NK-92 treated with Interleukin-12 subunit alpha and Interleukin-12 subunit beta, amount 100 ng/mL, for 24 hours (cell line): Measurements from ENCODE around the gene SCTR.

ENCODE experiments used
- DNase-seq: peaks from one replicate; lab custom pipeline; 2025; lab: John Stamatoyannopoulos, UW

The SCTR gene

GRCh38 chr2:119487434-119488244 is 36.6 kb downstream of the SCTR start:
- no peak for DNase-seq

- no peak for DNase-seq
Observed at GRCh38 chr2:119486886-119487285, 37.4 kb downstream of the SCTR start.

GRCh38 chr2:119486196-119486827 is 38.0 kb downstream of the SCTR start:
- no peak for DNase-seq

DNA sequence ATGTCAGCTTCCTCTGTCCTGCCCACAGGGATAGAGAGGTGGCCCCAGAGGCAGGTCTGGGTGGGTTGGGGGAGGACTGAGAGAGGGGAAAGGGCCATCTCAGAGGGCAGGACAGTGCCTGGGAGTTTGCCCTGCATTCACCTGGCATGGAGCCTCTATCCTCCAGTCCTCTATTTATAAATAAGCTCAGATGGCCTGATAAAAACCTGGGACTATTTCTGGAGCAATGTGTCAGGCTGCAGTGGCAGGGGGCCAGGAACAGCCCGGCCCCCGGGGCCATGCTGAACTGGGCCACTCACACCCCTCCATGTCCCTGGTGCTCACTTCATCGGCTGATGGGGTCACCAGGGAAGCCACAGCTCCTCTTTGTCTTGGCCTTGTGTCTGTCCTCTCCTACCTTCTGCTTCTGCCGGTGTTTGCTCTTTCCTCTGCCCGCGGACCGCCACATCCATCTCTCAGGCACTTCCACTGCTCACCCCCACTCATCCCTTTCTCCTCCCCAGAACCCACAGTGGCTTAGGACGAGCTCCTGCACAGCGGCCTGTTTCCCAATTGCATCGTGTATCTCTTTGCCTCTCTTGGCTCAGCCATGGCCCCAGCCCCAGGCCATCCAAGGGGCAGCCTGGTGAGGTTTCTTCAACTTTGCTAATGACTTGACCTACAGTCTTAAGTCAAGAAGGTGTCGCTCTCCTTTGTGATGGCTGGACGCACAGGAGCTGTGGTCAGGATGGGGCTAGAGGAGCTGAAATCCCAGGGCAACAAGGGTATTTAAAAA is 38.8 kb downstream of the SCTR start:
- no peak for DNase-seq

GRCh38 chr2:119484834-119485233 is 39.4 kb downstream of the SCTR start:
- DNase-seq, result no peak

DNA sequence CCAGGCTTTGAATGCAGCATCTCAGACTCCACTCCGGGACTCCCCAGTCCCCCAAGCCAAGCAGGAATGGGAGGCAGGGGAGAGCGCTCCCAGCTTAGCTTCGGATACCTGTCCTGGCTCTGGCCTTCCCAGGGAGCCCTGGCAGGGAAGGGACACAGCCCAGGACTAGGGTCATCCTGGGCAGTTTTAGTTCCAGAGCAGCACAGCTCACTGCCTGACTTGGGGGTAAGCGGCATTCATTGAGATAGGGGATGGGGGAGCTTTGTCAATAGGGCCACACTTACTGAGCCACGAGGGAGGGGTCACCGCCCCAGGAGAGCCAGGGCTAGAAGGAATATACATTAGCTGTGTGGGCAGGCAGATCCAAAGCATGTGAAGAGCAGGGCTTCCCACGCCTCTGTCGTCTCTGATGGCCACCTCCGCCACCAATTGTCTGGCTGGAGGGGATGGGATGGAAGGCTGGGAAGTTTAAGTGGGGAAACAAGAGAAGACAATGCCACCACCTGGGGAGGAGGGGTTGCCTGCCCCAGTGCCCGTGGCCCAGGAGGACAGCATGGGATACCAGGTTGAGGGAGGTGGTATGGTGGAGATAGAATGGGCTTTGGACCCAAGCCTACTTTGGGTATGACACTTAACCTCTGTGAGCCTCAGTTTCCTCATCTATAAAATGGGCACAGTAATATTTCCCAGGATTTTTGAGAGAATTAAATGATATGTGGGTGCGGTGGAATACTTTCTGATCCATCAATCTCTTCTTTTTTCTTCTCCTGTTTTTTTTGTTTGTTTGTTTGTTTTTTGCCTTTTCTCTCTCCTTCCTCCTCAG is 40.2 kb downstream of the SCTR start:
- DNase-seq, result no peak

GRCh38 chr2:119483395-119483753 is 40.9 kb downstream of the SCTR start:
- no peak for DNase-seq

DNA sequence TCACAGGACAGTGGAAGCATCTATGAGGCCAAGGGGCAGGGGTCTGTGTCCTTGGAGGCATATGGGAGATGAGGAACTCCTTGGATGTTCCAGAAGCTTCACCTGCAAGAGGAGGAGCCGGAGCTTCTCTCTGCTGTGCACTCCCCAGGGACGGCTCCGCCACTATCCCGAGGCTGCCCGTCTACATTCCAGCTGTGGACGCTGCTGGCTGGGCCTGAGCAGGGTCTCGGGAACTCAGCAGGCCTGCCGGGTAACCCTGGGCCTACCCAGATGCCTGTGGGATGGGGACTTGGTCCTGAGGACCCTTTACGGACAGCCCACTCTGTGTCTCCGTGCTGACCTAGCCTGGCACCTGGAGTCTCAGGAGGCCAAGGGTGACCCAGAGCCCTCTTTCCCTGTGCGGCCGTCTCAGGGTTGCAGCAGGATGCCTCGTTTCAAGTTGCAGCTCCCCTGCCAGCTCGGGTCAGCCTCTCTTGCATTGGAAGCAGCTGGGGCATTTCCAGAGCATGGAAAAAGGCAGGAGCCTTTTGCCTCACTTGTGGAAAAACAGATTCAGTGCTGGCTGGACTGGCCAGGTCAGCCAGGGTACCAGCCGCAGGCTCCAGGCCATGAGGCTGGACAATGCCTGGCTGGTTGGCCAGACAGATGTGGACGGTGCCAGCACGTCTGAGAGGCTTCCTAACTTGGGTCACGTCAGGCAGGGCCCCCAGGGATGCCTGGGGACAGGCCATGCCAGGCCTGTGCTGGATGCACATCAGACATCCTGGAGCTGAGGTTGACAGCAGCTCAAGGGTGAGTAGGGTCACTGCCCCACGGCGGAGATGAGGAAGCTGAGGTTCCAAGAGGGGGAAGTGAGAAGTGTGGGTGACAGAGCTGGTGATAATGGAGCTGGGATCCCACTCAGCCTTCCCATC is 41.5 kb downstream of the SCTR start:
- DNase-seq, result no peak

DNA sequence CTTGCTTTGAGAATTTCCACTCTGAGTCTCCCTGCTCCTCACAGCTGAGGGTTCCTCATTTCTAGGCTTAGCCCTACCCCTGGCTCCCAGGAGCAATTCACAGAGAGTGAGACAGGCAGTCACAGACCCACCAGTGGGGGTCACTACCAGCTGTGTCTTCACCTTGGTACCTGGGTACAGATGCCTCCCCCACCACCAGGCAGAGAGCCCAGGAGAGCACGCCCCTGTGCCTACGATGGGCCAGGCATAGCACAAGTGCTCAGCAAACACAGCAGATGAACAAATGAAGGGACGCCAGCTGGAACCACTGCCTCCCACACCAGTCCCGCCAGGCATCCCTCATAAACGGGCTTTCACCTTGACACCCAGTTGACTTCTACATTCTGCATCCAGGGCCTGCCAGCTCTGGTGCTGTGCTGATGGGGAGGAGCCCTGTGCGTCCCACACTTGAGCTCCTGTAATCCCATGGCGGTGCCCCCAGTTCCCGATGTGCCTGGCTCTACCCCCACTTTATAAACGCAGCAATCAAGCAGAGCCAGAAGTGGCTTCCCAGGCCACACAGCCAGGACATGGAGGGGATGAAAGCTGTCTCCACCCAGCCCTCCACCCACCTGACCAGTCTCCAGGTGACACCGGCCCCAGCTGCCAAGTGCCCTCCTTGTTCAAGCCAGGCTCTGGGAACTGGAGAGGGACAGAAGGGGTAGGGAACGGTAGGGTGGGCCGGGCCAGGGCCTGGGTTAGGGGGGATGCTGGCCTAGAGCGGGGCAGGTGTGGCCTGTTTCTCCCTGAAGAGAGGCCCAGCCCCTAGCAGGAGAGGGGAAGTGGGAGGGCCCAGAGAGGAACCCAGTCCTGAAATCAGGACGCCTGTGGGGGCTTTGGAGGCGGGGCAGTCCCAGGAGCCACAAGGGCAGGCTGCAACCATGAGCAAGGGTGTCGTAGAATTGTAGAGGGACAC is 42.5 kb downstream of the SCTR start:
- DNase-seq, result no peak

- DNase-seq, result no peak
Observed at GRCh38 chr2:119480718-119481142, 43.6 kb downstream of the SCTR start.

DNA sequence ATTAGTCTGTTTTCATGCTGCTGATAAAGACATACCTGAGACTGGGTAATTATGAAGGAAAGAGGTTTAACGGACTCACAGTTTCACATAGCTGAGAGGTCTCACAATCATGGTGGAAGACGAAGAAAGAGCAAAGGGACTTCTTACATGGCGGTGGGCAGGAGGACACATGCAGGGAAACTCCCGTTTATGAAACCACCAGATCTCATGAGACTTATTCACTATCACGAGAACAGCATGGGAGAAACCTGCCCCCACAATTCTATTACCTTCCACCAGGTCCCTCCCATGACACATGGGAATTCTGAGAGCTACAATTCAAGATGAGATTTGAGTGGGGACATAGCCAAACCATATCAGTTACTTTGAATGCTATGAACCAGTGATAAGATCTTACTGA is 44.1 kb downstream of the SCTR start:
- no peak for DNase-seq

DNA sequence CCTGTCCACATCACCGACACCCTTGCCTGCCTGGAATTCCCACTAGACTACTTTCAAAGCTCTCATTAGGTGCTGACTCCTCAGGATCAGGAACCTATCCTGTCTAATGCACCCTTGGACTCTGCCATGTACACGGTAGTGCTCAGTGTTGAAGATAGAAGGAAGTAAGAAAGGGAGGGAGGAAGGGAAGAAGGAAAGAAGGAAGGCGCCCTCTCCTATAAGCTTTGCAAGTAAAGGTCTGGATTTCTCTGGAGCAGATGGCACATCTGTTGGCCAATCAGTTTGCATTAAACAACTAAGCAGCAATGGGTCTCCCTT is 45.3 kb downstream of the SCTR start:
- no peak for DNase-seq

DNA sequence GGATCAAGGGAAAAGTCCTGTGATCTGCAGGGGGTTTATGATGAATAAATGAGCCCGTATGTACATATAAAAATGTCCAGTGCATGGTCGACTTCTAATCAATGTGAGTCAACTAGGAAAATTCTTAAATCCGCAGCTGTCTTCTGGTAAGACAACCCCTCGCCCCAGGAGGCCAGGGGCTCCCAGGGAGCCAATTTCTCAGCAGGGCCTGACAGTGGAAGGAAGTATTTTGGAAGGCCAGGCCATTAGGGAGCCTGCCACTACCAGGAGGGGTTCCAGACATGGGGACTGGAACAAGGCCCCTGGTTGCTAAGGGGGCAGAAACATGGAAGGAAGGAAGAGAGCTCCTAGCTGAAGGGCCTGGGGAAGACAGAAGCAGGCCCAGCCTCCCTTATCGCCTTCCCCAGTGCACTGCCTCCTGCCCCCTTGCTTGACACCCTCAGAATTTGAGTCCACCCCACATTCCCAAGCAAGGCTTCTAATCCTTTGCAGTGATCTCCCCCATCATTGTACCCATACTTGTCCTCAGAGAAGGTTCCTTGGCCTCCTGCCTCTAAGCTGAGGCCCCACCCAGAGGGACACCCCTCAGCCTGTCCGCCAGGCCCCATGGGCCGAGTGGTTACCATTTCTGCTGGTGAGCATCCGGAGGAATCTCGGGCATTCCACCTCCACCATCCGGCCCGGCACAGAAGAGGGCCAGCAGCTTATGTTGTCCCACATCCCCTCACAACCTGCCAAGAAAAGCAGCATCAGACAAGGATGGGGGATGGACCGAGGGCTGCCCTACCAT is 45.9 kb downstream of the SCTR start:
- no peak for DNase-seq

DNA sequence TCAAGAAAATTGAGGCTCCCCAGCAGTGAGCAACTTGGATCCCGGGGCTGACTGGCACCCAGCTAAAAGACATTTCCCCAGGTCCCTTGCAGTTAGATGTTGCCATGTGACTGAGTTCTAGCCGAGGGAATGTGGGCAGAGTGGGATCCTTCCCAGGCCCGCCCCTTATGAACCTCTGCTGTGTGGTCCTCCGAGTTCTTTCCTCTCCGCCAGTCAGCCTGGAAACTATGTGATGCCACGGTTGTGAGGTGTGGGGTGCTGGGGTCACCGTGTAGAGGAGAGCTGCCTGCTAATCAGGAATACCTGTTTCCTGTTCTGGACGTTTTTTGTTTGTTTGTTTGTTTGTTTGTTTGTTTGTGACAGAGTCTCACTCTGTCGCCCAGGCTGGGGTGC is 47.2 kb downstream of the SCTR start:
- DNase-seq, result no peak

DNA sequence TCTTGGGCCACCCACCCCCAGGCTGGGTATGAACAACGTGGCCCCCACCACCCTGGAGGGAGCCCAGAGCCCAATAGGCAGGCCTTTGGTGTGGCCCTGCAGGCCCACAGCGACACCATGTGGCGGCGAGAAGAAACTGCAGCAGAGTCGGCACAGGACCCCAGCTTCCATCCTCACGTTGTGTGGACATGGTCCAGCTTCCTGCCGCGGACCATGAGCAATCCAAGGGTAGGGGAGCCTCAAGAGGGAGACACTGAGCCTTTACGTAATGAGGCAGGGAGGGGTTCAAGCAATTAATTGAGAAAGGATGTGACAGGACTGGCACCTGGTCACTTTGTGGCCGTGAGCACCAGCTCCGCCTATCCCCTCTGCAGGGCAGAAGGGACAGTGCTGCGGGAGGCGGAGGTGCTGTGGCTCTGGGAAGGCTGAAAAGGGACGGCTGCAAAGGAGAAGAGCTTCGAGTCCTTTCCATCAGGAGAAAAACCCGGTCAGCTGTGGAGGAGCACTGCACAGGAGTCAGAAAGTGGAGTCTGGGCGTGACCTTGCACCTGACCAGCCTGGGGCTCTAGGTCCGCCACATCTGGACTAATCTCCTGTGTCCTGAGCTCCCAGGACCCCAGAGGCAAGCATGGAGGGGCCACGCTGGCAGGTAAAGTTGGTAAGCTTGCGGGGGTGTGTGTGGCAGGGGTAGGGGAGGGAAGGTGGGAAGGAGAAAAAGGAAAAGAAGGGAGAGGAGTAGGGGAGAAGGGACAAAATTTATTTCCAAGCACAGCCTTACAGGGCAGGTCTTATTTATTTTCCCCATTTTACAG is 47.8 kb downstream of the SCTR start:
- DNase-seq, result no peak

DNA sequence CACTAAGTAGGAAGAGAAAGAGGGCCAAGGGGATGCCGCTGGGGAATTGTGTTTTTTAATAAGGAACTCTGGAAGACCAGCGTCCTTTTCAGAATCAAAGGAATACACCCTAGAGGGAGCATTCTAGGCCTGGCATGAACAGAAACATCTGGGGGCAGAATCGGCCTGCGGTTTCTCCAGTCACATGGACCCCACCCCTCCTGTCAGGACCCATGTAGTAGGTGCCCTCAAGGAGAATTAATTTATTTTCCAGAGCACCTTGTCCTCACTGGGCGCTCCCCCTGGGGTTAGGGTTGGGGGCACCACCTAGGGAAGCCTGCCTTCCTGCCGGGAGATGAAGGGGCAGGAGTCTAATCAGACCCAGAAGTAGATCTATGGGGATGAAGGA is 48.4 kb downstream of the SCTR start:
- DNase-seq, result no peak

GRCh38 chr2:119475225-119475856 is 48.9 kb downstream of the SCTR start:
- no peak for DNase-seq
